Choroid plexus epithelial cell (primary cell): ENCODE measurements around the gene NRXN2.

ENCODE experiments used
- DNase-seq: peaks from one replicate; pipeline ENCODE4 v3.0.0-alpha.2; 2010; ENCODE audit warnings: low read depth
- H3K4me3 ChIP-seq: 2 replicates; pipeline ENCODE4 v1.5.1; 2011; ENCODE audit warnings: low read depth, mild to moderate bottlenecking, control low read depth, low read length, moderate library complexity
- CTCF ChIP-seq: conservative IDR thresholded peaks from 2 replicates; pipeline ENCODE4 v1.5.1; 2011; ENCODE audit warnings: low read depth, mild to moderate bottlenecking, control low read depth, inconsistent platforms, low read length, moderate library complexity

Gene NRXN2

DNA sequence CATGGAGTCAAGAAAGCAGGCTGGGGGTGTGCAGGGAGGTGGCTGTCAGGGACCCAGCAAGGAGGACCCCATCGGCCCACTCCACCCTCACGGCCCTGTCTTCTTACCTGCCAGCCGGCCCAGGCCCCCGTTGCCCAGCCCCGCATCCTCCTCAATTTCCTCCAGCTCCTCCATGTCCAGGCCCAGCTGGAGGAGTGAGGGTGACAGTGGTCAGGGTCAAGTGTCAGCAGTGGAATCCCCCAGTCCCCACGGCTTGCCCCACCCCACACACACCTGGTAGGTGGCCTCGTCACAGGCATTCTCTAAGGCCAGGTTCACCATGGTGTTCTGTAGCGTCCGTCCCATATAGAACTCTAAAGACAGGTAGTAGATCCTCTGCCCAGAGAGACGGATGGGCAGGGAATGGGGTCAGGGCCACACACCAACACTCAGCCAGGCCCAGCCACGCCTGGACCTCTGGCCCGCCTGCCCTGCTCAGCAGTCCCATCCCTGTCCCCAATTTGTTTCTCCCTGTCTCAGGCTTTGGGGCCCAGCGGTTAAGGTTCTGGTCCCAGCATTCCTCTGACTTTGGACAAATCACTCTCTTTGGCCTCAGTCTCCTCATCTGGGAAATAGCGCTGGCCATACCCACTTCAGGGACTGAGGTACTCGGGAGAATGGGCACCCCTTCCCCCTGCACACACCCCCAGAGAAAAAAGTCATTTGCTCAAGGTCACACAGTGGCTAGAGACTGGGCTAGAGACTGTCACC is 35.5 kb upstream of the NRXN2 start:
- DNase-seq, result no peak
- no peak for TF ChIP-seq CTCF
- H3K4me3 ChIP-seq, result peak overlapping the region; percentile 42

DNA sequence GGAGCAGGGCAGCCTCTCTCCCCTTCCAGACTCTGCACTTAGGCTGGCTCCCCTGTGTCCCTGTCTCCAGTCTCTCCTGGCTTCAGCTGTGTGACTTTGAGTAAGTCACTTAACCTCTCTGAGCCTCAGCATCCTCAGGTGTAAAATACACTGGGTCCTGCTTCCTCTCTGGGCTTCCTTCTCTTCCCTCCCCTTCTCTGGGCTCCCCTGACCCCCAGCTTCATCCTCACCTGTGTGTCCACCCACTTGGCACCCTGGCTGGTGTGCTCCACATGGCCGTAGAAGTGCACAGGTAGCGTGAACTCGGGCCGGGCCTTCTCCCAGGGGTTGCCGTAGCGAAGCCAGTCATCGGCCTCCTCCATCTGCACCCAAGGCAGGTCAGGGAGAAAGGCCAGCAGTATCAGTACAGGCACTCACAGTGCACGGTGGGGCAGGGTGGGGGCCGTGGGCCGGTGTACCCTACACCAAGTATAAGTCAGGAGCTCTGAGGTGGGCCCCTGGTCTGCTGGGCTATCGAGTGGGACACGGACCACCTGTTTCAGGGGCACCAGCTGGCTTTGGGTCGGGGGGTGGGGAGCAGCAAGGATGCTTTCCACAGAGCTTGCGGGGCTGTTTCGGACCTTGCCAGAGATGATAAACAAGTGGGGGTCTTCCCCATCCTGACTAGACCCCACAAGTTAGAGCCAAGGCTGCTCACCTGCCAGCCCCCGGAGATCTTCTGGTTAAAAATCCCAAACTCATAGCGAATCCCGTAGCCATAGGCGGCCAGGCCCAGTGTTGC is 34.7 kb upstream of the NRXN2 start:
- TF ChIP-seq CTCF, result no peak
- no peak for DNase-seq
- no peak overlapping the region for H3K4me3 ChIP-seq

DNA sequence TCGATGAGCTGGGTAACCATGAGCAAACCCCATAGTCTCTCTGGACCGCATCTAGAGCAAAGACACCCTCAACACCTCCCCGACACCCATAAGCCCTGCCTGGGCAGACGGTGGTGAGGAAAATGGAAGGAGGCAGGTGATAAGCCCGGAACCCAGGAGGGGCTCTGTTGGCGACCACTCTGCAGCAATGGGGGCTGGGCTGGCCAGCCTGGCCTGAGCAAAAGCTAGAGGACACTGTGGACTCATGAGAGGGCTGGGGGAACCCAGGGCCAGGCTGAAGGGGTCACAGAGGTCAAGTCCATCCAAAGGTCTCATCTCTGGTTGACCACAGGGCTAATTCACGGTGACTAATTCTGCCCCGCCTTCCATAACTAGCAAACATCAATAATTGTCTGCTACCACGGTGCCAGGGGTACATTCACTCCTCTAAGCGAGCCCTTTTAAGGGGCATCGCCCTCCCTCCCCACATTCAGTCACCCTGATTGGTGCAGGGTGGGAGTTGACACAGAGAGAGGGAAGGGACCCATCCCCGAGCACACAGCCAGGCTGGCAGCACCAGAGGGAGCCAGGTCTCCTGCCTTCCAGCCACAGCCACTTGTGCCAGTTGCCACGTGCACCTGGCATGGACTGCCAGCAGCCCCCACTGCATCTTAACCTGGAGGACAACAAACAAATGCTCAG is 32.8 kb upstream of the NRXN2 start:
- no peak overlapping the region for H3K4me3 ChIP-seq
- no peak for TF ChIP-seq CTCF
- DNase-seq, result no peak

GRCh38 chr11:64754919-64755662 is 32.1 kb upstream of the NRXN2 start:
- H3K4me3 ChIP-seq, result no peak overlapping the region
- DNase-seq, result no peak
- TF ChIP-seq CTCF, result no peak

DNA sequence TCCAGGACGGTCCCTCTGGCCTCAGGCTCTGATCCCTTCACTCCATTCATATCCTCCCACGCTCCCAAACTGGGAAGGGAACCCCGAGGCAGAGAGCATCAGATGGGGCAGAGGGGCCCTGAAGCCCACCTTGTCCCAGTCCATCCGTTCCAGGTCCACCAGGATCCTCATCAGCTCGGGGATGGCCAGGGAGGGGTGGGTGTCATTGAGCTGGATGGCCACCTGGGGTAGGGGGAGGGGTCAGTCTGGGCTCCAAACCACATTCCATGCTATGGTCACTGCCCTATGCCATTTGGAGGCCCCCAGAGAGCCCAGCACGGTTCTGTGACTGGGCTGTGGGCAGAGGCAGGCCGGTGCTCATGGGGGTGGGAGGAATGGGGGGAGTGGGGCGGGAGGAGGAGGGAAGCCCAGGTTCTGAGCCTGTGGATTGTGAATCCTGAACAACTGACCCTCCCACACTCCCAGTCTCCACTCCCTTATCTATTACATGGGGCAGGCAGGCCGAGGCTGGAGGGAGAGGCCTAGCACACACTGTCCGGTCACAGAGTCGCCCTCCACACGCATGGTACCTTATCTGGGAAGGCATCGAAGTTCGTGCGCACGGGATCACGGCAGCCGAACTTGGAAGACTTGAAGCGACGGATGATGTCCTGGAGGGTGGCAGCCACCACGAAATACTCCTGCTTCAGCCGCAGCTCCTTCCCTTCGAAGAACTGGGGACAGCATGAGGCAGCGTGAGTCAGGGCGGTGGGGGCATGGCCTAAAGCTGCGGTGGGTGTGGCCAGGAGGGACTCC is 31.3 kb upstream of the NRXN2 start:
- no peak for TF ChIP-seq CTCF
- no peak overlapping the region for H3K4me3 ChIP-seq
- DNase-seq, result no peak
